Mononuclear cell (primary cell): ENCODE measurements around the gene ULBP2. TPM values are rescaled to one million over a fixed set of nuclear protein-coding genes. Genes with fewer than 3 reads are reported as not detected.
"Not testable (repeated sequence)": the region's sequence is repeated elsewhere in the genome, so short reads cannot be mapped to it uniquely, and the experiment has no call there.

Source experiments
- H3K27me3 ChIP-seq: 2 replicates; pipeline ENCODE4 v1.6.0; 2011; ENCODE audit warnings: low read length, control low read depth; ENCODE audit not compliant: insufficient read depth
- H3K4me1 ChIP-seq: 2 replicates; pipeline ENCODE4 v1.5.1; 2011; ENCODE audit warnings: mild to moderate bottlenecking, low read length, control low read depth; ENCODE audit not compliant: insufficient read depth
- H3K4me3 ChIP-seq: 2 replicates; pipeline ENCODE4 v1.5.1; 2011; ENCODE audit warnings: mild to moderate bottlenecking, low read length, moderate library complexity
- H3K9me3 ChIP-seq: 2 replicates; pipeline ENCODE4 v1.5.1; 2011; ENCODE audit warnings: low read depth, mild to moderate bottlenecking, control low read depth, low read length
- total RNA-seq: library from RNA; depleted of rRNA; stranded (reverse); fragments of >200 nt; gene quantifications from one replicate; pipeline ENCODE4 v1.2.3, GENCODE V29; 2012

ULBP2 gene
- total RNA-seq, 1 donor, result 0.94 TPM

- no peaks in the 10 kb centered on the region for H3K4me1 ChIP-seq
These were observed 37.0 kb upstream of the ULBP2 start for GRCh38 chr6:149904661-149905370.

GRCh38 chr6:149905371-149905910 lies 36.4 kb upstream of the ULBP2 start:
- H3K4me3 ChIP-seq, result no peak overlapping the region
- no peaks in the 10 kb centered on the region for H3K27me3 ChIP-seq
- no peaks in the 10 kb centered on the region for H3K9me3 ChIP-seq
- no peaks in the 10 kb centered on the region for H3K4me1 ChIP-seq

More at GRCh38 chr6:149904661-149905370, 37.0 kb upstream of the ULBP2 start:
- Histone ChIP-seq H3K27me3 (no peaks in the 10 kb centered on the region), H3K4me3 (no peak overlapping the region), H3K9me3 (no peaks in the 10 kb centered on the region)

- Histone ChIP-seq H3K4me1 (no peaks in the 10 kb centered on the region), H3K9me3 (no peaks in the 10 kb centered on the region), H3K4me3 (no peak overlapping the region), H3K27me3 (no peaks in the 10 kb centered on the region)
These were observed 35.9 kb upstream of the ULBP2 start for GRCh38 chr6:149905911-149906371.

GRCh38 chr6:149906405-149906804 lies 35.4 kb upstream of the ULBP2 start:
- no peaks in the 10 kb centered on the region for H3K4me1 ChIP-seq

GRCh38 chr6:149907317-149907716 lies 34.5 kb upstream of the ULBP2 start:
- H3K4me1 ChIP-seq, result no peaks in the 10 kb centered on the region
- no peaks in the 10 kb centered on the region for H3K27me3 ChIP-seq
- H3K4me3 ChIP-seq, result no peak overlapping the region
- no peaks in the 10 kb centered on the region for H3K9me3 ChIP-seq

More at GRCh38 chr6:149906405-149906804, 35.4 kb upstream of the ULBP2 start:
- Histone ChIP-seq H3K27me3 (no peaks in the 10 kb centered on the region), H3K4me3 (no peak overlapping the region), H3K9me3 (no peaks in the 10 kb centered on the region)

- not testable (repeated sequence) for H3K9me3 ChIP-seq, H3K4me1 ChIP-seq, H3K4me3 ChIP-seq, H3K27me3 ChIP-seq
These were observed 33.3 kb upstream of the ULBP2 start for GRCh38 chr6:149908480-149908879.

GRCh38 chr6:149909701-149910470 lies 31.9 kb upstream of the ULBP2 start:
- Histone ChIP-seq H3K4me3 (no peak overlapping the region), H3K27me3 (no peaks in the 10 kb centered on the region), H3K9me3 (no peaks in the 10 kb centered on the region), H3K4me1 (no peaks in the 10 kb centered on the region)

GRCh38 chr6:149910721-149911151 lies 31.1 kb upstream of the ULBP2 start:
- no peaks in the 10 kb centered on the region for H3K4me1 ChIP-seq
- no peak overlapping the region for H3K4me3 ChIP-seq
- no peaks in the 10 kb centered on the region for H3K9me3 ChIP-seq
- H3K27me3 ChIP-seq, result no peaks in the 10 kb centered on the region

GRCh38 chr6:149912680-149913079 lies 29.1 kb upstream of the ULBP2 start:
- not testable (repeated sequence) for H3K4me3 ChIP-seq, H3K9me3 ChIP-seq, H3K27me3 ChIP-seq, H3K4me1 ChIP-seq

- H3K9me3 ChIP-seq, result no peaks in the 10 kb centered on the region
- no peaks in the 10 kb centered on the region for H3K27me3 ChIP-seq
- H3K4me3 ChIP-seq, result no peak overlapping the region
- H3K4me1 ChIP-seq, result no peaks in the 10 kb centered on the region
These were observed 28.7 kb upstream of the ULBP2 start for GRCh38 chr6:149913085-149913484.

GRCh38 chr6:149913540-149914240 lies 28.1 kb upstream of the ULBP2 start:
- Histone ChIP-seq H3K27me3 (no peaks in the 10 kb centered on the region), H3K4me3 (no peak overlapping the region), H3K9me3 (no peaks in the 10 kb centered on the region), H3K4me1 (no peaks in the 10 kb centered on the region)

GRCh38 chr6:149915970-149916865 lies 25.6 kb upstream of the ULBP2 start:
- Histone ChIP-seq H3K4me1 (no peaks in the 10 kb centered on the region), H3K4me3 (no peak overlapping the region), H3K9me3 (no peaks in the 10 kb centered on the region), H3K27me3 (peaks cover 6% of the 10 kb centered on the region)

GRCh38 chr6:149917679-149918078 lies 24.1 kb upstream of the ULBP2 start:
- H3K4me3 ChIP-seq, result no peak overlapping the region
- peaks cover 4% of the 10 kb centered on the region for H3K4me1 ChIP-seq
- peaks cover 20% of the 10 kb centered on the region for H3K27me3 ChIP-seq
- H3K9me3 ChIP-seq, result no peaks in the 10 kb centered on the region
